Stimulated activated naive B cell treated with anti-CD40 and anti-IgM and Interleukin-4, amounts not matched to agents 10 μg/mL and 1 μg/mL and 100 μg/mL, for 72 hours (primary cell): ENCODE data around the gene TSPYL2.
A peak's percentile ranks its signal among the peaks of the same experiment; 100 is the strongest.

Experiments used
- ATAC-seq, 2 donors: fragments of 150-1000 bp; cut with Tn5 transposase; replicated peaks; 2 replicates each; pipeline ENCODE4 v1.10.0; 2021; ENCODE audit warnings: moderate library complexity in 1 of 2
- DNase-seq: peaks from one replicate; pipeline ENCODE4 v3.0.0; 2021
- H3K27ac Mint-ChIP-seq: one replicate; pipeline ENCODE4 v1.8.0; 2022; ENCODE audit warnings: mild to moderate bottlenecking, mixed read lengths
- H3K27me3 Mint-ChIP-seq, 2 donors: one replicate each; pipeline ENCODE4 v1.8.0; 2022; ENCODE audit warnings: mixed read lengths in 2 of 2
- H3K36me3 Mint-ChIP-seq, 2 donors: one replicate each; pipeline ENCODE4 v1.8.0; 2022; ENCODE audit warnings: mixed read lengths in 2 of 2, mild to moderate bottlenecking in 1 of 2
- H3K4me1 Mint-ChIP-seq, 2 donors: one replicate each; pipeline ENCODE4 v1.8.0; 2022; ENCODE audit warnings: mixed read lengths in 2 of 2, mild to moderate bottlenecking in 1 of 2
- H3K4me3 Mint-ChIP-seq, 2 donors: one replicate each; pipeline ENCODE4 v1.8.0; 2022; ENCODE audit warnings: mild to moderate bottlenecking in 2 of 2, mixed read lengths in 2 of 2, moderate library complexity in 1 of 2
- H3K9me3 Mint-ChIP-seq, 2 donors: one replicate each; pipeline ENCODE4 v1.8.0; 2022; ENCODE audit warnings: mixed read lengths in 2 of 2, mild to moderate bottlenecking in 1 of 2

TSPYL2 gene

DNA sequence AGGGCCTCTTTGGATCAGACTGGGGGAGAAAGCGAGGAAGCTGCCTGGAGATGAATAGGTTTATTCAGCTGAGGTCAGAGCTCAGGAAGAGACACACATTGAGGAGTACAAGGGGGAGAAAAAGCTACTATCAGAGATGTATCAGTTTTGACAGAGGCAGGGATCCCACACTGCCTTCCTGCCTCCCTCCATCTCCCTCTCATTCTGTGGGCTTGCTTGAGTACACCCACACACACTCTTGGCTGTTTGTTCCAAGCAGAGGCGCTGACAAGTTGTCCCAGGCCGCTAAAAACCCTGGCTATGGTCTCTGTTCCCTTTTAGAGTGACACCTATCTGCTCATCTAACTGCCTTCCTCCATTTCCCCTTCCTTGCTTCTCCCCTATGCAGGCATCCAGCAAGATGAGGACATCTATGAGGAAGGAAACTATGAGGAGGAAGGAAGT, 5.2 kb downstream of the TSPYL2 start:
- peaks cover 0 to 14% of the 10 kb centered on the region in 2 donors for H3K27me3 Mint-ChIP-seq
- ATAC-seq (no peak), DNase-seq (no peak)
- H3K4me1 Mint-ChIP-seq = peaks cover 31 to 54% of the 10 kb centered on the region in 2 donors
- no peak overlapping the region for H3K4me3 Mint-ChIP-seq
- H3K9me3 Mint-ChIP-seq = no peaks in the 10 kb centered on the region
- peak overlapping the region; percentile 21 for H3K27ac Mint-ChIP-seq
- H3K36me3 Mint-ChIP-seq = peaks cover 24 to 25% of the 10 kb centered on the region in 2 donors

DNA sequence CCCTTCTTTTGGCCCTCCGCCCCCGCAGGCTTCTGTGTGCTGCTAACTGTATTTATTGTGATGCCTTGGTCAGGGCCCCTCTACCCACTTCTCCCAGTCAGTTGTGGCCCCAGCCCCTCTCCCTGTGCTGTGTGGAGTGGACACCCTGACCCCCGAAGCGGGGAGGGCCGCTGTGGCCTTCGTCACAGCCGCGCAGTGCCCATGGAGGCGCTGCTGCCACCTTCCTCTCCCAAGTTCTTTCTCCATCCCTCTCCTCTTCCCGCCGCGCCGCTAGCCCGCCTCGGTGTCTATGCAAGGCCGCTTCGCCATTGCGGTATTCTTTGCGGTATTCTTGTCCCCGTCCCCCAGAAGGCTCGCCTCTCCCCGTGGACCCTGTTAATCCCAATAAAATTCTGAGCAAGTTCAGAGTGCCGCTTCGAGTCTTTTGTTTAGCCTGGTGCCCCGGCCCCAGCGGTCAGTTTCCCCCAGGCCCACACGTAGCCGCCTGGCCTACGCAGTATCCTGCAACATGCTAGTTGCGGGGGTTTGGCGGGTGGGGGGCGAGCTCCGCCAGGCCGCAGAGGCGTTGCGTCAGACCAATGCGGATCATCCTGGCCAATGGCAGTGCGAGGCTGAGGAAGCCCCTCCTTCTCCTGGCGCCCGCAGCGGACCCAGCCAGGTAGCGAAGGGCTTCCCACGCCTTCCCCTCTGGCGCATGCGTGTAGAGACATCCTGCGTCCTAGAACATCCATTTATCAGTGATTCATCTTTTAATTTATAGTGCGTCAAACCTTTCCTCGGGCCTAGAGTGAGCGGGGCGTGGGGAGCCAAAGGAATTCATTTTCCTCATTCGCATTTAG, 6.2 kb downstream of the TSPYL2 start:
- DNase-seq (peak; percentile 59), ATAC-seq (peak; percentile 74 to 85)
- Mint-ChIP-seq H3K27ac (peak overlapping the region; percentile 97), H3K9me3 (no peaks in the 10 kb centered on the region), H3K4me1 (peaks cover 24 to 49% of the 10 kb centered on the region in 2 donors), H3K27me3 (peaks cover 0 to 13% of the 10 kb centered on the region in 2 donors), H3K36me3 (peaks cover 23 to 24% of the 10 kb centered on the region in 2 donors), H3K4me3 (peak overlapping the region; percentile 91 to 96)

DNA sequence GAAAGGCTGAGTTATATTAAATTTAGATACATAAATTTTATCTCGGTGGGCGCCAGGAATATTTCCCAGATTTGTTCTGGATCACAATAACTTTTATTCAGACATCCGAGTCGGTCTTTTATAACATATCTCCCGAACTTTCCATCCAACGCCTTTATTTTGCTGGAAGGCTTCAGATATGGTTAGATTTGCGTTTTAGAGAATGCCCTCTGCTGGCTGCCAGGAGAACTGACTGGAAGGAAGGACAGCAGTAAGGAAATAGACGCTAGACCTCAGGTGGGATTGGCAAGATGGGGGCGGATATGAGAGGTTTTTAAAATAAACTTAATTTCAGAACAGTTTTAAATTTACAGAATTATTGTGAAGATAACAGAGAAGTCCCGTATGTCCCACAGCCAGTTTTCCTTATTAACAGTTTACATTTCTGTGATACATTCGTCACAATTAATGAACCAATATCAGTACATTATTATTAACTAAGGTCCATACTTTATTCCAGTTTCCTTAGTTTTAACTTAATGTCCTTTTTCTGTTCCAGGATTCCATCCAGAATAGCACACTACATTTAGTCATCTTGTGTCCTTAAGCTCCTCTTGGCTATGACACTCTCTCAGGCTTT, 7.2 kb downstream of the TSPYL2 start:
- peak overlapping the region in 1 of 2 donors; percentile 96 for H3K4me3 Mint-ChIP-seq
- H3K27ac Mint-ChIP-seq = no peak overlapping the region
- no peak for ATAC-seq
- no peaks in the 10 kb centered on the region for H3K9me3 Mint-ChIP-seq
- H3K36me3 Mint-ChIP-seq = peaks cover 20% of the 10 kb centered on the region in 2 donors
- H3K4me1 Mint-ChIP-seq = peaks cover 19 to 42% of the 10 kb centered on the region in 2 donors
- H3K27me3 Mint-ChIP-seq = peaks cover 0 to 10% of the 10 kb centered on the region in 2 donors
- DNase-seq = no peak

- no peak overlapping the region for H3K4me3 Mint-ChIP-seq
- H3K36me3 Mint-ChIP-seq = peaks cover 15 to 17% of the 10 kb centered on the region in 2 donors
- H3K4me1 Mint-ChIP-seq = peaks cover 20 to 41% of the 10 kb centered on the region in 2 donors
- ATAC-seq (no peak), DNase-seq (no peak)
- H3K9me3 Mint-ChIP-seq = no peaks in the 10 kb centered on the region
- H3K27ac Mint-ChIP-seq = no peak overlapping the region
- H3K27me3 Mint-ChIP-seq = peaks cover 0 to 10% of the 10 kb centered on the region in 2 donors
These were observed 7.8 kb downstream of the TSPYL2 start for GRCh38 chrX:53089925-53090324.

- peaks cover 17 to 31% of the 10 kb centered on the region in 2 donors for H3K4me1 Mint-ChIP-seq
- no peak overlapping the region for H3K27ac Mint-ChIP-seq
- H3K36me3 Mint-ChIP-seq = peaks cover 7 to 9% of the 10 kb centered on the region in 2 donors
- H3K27me3 Mint-ChIP-seq = peaks cover 0 to under 1% of the 10 kb centered on the region in 2 donors
- ATAC-seq (no peak), DNase-seq (no peak)
- H3K9me3 Mint-ChIP-seq = no peaks in the 10 kb centered on the region
- no peak overlapping the region for H3K4me3 Mint-ChIP-seq
These were observed 9.2 kb downstream of the TSPYL2 start for GRCh38 chrX:53091354-53091753.

GRCh38 chrX:53093177-53093655, 11.0 kb downstream of the TSPYL2 start:
- Mint-ChIP-seq H3K36me3 (peaks cover 3 to 5% of the 10 kb centered on the region in 2 donors), H3K4me1 (peaks cover 9 to 21% of the 10 kb centered on the region in 2 donors), H3K27me3 (no peaks in the 10 kb centered on the region), H3K4me3 (peak overlapping the region; percentile 88 to 92), H3K9me3 (no peaks in the 10 kb centered on the region), H3K27ac (peak overlapping the region; percentile 93)
- peak; percentile 69 to 70 for ATAC-seq
- peak; percentile 50 for DNase-seq

- Mint-ChIP-seq H3K4me1 (peaks cover 2 to 13% of the 10 kb centered on the region in 2 donors), H3K9me3 (no peaks in the 10 kb centered on the region), H3K27ac (peak within 1 kb of the TSS; percentile 93), H3K4me3 (peak within 1 kb of the TSS; percentile 88 to 92), H3K36me3 (no peaks in the 10 kb centered on the region), H3K27me3 (no peaks in the 10 kb centered on the region)
- DNase-seq (peak; percentile 78), ATAC-seq (peak; percentile 86 to 87)
These were observed 11.8 kb downstream of the TSPYL2 start, which contains the start of gene KANTR for GRCh38 chrX:53093748-53094581. KANTR (plus strand) TSS chrX:53094142; CDS start chrX:53124273, 30,131 bp downstream.

DNA sequence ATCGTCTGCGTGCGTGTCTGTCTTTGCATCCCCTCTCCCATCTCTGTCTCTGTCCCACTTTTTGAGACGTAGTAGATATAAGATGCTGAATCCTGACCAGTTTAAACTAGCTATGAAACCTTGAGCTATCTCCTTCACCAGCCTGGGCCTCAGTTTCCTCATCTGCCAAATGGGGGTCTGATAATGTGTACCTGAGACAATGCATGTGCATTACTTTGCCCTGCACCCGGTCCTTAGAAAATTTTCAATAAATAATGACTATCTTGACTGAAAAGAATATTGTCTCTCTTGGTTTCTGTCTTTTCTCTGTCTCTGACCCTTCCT, 12.4 kb downstream of the TSPYL2 start:
- no peak for ATAC-seq
- peaks cover 3% of the 10 kb centered on the region in 2 donors for H3K36me3 Mint-ChIP-seq
- H3K27me3 Mint-ChIP-seq = no peaks in the 10 kb centered on the region
- no peak for DNase-seq
- H3K9me3 Mint-ChIP-seq = no peaks in the 10 kb centered on the region
- H3K27ac Mint-ChIP-seq = peak overlapping the region; percentile 76
- H3K4me3 Mint-ChIP-seq = peak overlapping the region; percentile 88 to 92
- H3K4me1 Mint-ChIP-seq = peaks cover 2 to 13% of the 10 kb centered on the region in 2 donors

GRCh38 chrX:53095796-53096195, 13.6 kb downstream of the TSPYL2 start:
- no peak for DNase-seq
- no peak overlapping the region for H3K27ac Mint-ChIP-seq
- H3K36me3 Mint-ChIP-seq = peaks cover 3 to 4% of the 10 kb centered on the region in 2 donors
- no peak overlapping the region for H3K4me3 Mint-ChIP-seq
- H3K27me3 Mint-ChIP-seq = no peaks in the 10 kb centered on the region
- H3K9me3 Mint-ChIP-seq = no peaks in the 10 kb centered on the region
- peaks cover 2 to 13% of the 10 kb centered on the region in 2 donors for H3K4me1 Mint-ChIP-seq
- no peak for ATAC-seq

DNA sequence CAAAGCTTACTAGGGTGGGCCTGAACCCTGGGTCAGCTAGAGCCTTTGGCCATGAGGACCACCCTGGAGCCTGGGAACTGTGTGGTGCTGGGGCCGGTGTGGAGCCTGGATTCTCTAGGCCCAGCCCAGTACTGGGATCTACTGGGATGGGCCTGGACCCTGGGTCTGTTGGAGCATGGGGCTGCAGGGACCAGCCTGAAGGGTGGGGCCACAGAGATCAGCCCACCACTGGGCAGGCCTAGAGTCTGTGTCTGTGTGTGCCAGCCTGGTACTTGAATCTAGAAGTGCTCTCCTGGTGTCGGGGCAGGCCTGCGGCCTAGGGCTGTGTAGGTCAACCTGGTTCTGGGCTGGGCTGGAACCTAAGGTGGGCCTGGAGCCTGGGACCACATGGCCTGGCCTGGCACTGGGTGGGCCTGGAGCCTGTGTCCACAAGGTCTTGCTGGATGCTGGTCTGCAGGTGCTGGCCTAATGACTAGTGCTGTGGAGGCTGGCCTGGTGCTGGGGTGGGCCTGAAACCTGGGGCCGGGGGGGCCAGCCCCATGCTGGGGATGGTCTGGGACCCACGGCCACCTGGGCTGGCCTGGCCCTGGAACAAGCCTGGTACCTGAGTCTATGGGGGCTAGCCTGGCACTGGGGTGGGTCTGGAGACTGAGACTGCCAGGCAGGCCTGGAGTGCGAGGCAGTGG, 32.8 kb downstream of the TSPYL2 start:
- DNase-seq (no peak), ATAC-seq (no peak)
- H3K4me3 Mint-ChIP-seq = no peak overlapping the region
- peaks cover 7 to 15% of the 10 kb centered on the region in 2 donors for H3K4me1 Mint-ChIP-seq
- H3K36me3 Mint-ChIP-seq = peaks cover 6 to 8% of the 10 kb centered on the region in 2 donors
- H3K27me3 Mint-ChIP-seq = no peaks in the 10 kb centered on the region
- no peak overlapping the region for H3K27ac Mint-ChIP-seq
- H3K9me3 Mint-ChIP-seq = no peaks in the 10 kb centered on the region

- Mint-ChIP-seq H3K9me3 (no peaks in the 10 kb centered on the region), H3K4me1 (peaks cover 7 to 15% of the 10 kb centered on the region in 2 donors), H3K4me3 (no peak overlapping the region), H3K27ac (peak overlapping the region; percentile 11), H3K36me3 (peaks cover 4 to 5% of the 10 kb centered on the region in 2 donors), H3K27me3 (no peaks in the 10 kb centered on the region)
- DNase-seq (no peak), ATAC-seq (no peak)
These were observed 33.3 kb downstream of the TSPYL2 start for GRCh38 chrX:53115550-53115874.

DNA sequence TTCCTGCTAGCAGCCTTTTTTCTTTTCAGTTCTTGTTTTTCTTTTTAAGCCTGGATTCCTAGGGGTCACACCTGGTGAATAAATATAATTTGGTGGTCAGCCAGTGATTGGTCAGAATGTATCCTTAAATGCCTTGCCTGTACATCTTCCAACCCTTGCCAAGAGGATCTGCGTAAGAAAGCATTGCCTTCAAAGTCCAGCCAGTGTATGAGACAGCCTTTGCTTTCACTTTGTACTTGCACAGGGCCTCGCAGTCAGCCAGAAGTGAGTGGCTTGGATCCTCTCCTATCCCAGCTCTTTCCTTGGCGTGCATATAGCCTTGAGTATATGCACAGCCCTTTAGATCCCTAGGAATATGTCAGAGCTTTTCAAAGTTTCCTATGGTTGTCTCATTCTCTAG, 33.9 kb downstream of the TSPYL2 start:
- ATAC-seq = no peak
- H3K4me1 Mint-ChIP-seq = peaks cover 7 to 15% of the 10 kb centered on the region in 2 donors
- H3K27me3 Mint-ChIP-seq = no peaks in the 10 kb centered on the region
- H3K27ac Mint-ChIP-seq = no peak overlapping the region
- no peaks in the 10 kb centered on the region for H3K9me3 Mint-ChIP-seq
- no peak for DNase-seq
- H3K36me3 Mint-ChIP-seq = peaks cover 4% of the 10 kb centered on the region in 2 donors
- H3K4me3 Mint-ChIP-seq = no peak overlapping the region

GRCh38 chrX:53122013-53122412, 39.8 kb downstream of the TSPYL2 start:
- Mint-ChIP-seq H3K9me3 (peaks cover 6 to 11% of the 10 kb centered on the region in 2 donors), H3K27me3 (no peaks in the 10 kb centered on the region)
- DNase-seq = no peak

More at GRCh38 chrX:53122013-53122412, 39.8 kb downstream of the TSPYL2 start:
- H3K4me3 Mint-ChIP-seq = no peak overlapping the region
- no peak for ATAC-seq
- H3K27ac Mint-ChIP-seq = no peak overlapping the region
- H3K4me1 Mint-ChIP-seq = no peaks in the 10 kb centered on the region
- peaks cover 8 to 11% of the 10 kb centered on the region in 2 donors for H3K36me3 Mint-ChIP-seq
